CD14-positive monocyte (primary cell): Measurements from ENCODE around the gene TECPR1. TPM values are rescaled to one million over a fixed set of nuclear protein-coding genes. Genes with fewer than 3 reads are reported as not detected.

Source experiments
- DNase-seq, 3 donors: peaks; one replicate each; pipeline ENCODE4 v3.0.0-alpha.2; 2011 to 2022
- H2AFZ ChIP-seq: 2 replicates; pipeline ENCODE4 v1.6.0; 2012; ENCODE audit warnings: mild to moderate bottlenecking, low read depth, low read length, inconsistent platforms; ENCODE audit not compliant: insufficient read depth, poor library complexity, severe bottlenecking
- H3K27ac ChIP-seq, 2 donors: 1 replicate in 1 of 2; 2 replicates in 1 of 2; pipeline ENCODE4 v1.5.1; 2012 to 2013; ENCODE audit warnings: low read length in 2 of 2, control low read depth in 1 of 2, inconsistent platforms in 1 of 2, low read depth in 1 of 2, mild to moderate bottlenecking in 1 of 2
- H3K27me3 ChIP-seq, 2 donors: one replicate each; pipeline versions ENCODE4 v1.6.0 to v1.6.1; 2011 to 2013; ENCODE audit warnings: low read length in 2 of 2; ENCODE audit not compliant: control insufficient read depth in 2 of 2, insufficient read depth in 2 of 2
- H3K36me3 ChIP-seq, 2 donors: replicated peaks in 1 of 2; 1 replicate in 1 of 2; 2 replicates in 1 of 2; pipeline versions ENCODE4 v1.5.1 to v1.6.1; 2012 to 2013; ENCODE audit warnings: low read length in 2 of 2, control low read depth in 1 of 2, inconsistent platforms in 1 of 2, mild to moderate bottlenecking in 1 of 2; ENCODE audit not compliant: insufficient read depth in 2 of 2, control insufficient read depth in 1 of 2
- H3K4me1 ChIP-seq, 2 donors: 1 replicate in 1 of 2; 2 replicates in 1 of 2; pipeline versions ENCODE4 v1.5.1 to v1.6.1; 2012 to 2013; ENCODE audit warnings: low read length in 2 of 2, control low read depth in 1 of 2, inconsistent platforms in 1 of 2, mild to moderate bottlenecking in 1 of 2, moderate library complexity in 1 of 2; ENCODE audit not compliant: insufficient read depth in 2 of 2, control insufficient read depth in 1 of 2
- H3K4me2 ChIP-seq: replicated peaks from 2 replicates; pipeline ENCODE3; 2012; ENCODE audit warnings: low read length, moderate library complexity, mild to moderate bottlenecking; ENCODE audit not compliant: poor library complexity, severe bottlenecking; ENCODE audit errors: extremely low read depth
- H3K4me3 ChIP-seq, 3 experiments: fragments of 200-600 bp in 1 of 3; sonication (generic) in 1 of 3; replicated peaks in 1 of 3; 1 replicate in 2 of 3; 2 replicates in 1 of 3; pipeline ENCODE4 v1.5.1; 2011 to 2013; ENCODE audit warnings: low read length in 3 of 3, mild to moderate bottlenecking in 3 of 3, control low read depth in 2 of 3, low read depth in 2 of 3, inconsistent platforms in 1 of 3, moderate library complexity in 1 of 3
- H3K79me2 ChIP-seq: 2 replicates; pipeline ENCODE4 v1.6.0; 2012; ENCODE audit warnings: mild to moderate bottlenecking, control low read depth, inconsistent platforms, low read length, moderate library complexity; ENCODE audit not compliant: insufficient read depth
- H3K9ac ChIP-seq: 2 replicates; pipeline ENCODE4 v1.6.0; 2017; ENCODE audit warnings: low read length, mild to moderate bottlenecking; ENCODE audit not compliant: insufficient read depth, poor library complexity, severe bottlenecking
- H3K9me3 ChIP-seq, 2 donors: replicated peaks in 1 of 2; 1 replicate in 1 of 2; 2 replicates in 1 of 2; pipeline versions ENCODE4 v1.5.1 to v1.6.1; 2012 to 2013; ENCODE audit warnings: low read length in 2 of 2, control low read depth in 1 of 2; ENCODE audit not compliant: control insufficient read depth in 1 of 2, insufficient read depth in 1 of 2
- H4K20me1 ChIP-seq: 2 replicates; pipeline ENCODE4 v1.6.0; 2012; ENCODE audit warnings: mild to moderate bottlenecking, low read length, control low read depth, moderate library complexity; ENCODE audit not compliant: insufficient read depth
- H3K27ac Mint-ChIP-seq, 7 donors: one replicate each; pipeline ENCODE4 v1.8.0; 2020; ENCODE audit warnings: mild to moderate bottlenecking in 7 of 7, mixed read lengths in 7 of 7, moderate library complexity in 6 of 7, inconsistent platforms in 2 of 7
- H3K27me3 Mint-ChIP-seq, 3 donors: one replicate each; pipeline ENCODE4 v1.8.0; 2021 to 2022; ENCODE audit warnings: low read depth in 3 of 3, mild to moderate bottlenecking in 3 of 3, mixed read lengths in 3 of 3, moderate library complexity in 3 of 3, inconsistent platforms in 1 of 3
- H3K36me3 Mint-ChIP-seq, 2 donors: one replicate each; pipeline ENCODE4 v1.8.0; 2020; ENCODE audit warnings: mixed read lengths in 2 of 2, inconsistent platforms in 1 of 2, mild to moderate bottlenecking in 1 of 2
- H3K4me1 Mint-ChIP-seq: one replicate; pipeline ENCODE4 v1.8.0; 2020; ENCODE audit warnings: mild to moderate bottlenecking, mixed read lengths
- H3K4me3 Mint-ChIP-seq, 2 donors: one replicate each; pipeline ENCODE4 v1.8.0; 2020; ENCODE audit warnings: mild to moderate bottlenecking in 2 of 2, mixed read lengths in 2 of 2, moderate library complexity in 1 of 2
- H3K9me3 Mint-ChIP-seq, 7 donors: one replicate each; pipeline ENCODE4 v1.8.0; 2020 to 2022; ENCODE audit warnings: mixed read lengths in 7 of 7, mild to moderate bottlenecking in 6 of 7, moderate library complexity in 6 of 7, inconsistent platforms in 2 of 7
- CTCF ChIP-seq: fragments of 200-600 bp; IDR thresholded peaks from one replicate; pipeline ENCODE4 v1.8.0; 2022; ENCODE audit warnings: antibody characterized with exemption, mild to moderate bottlenecking
- WGBS: methylation state at CpG from one replicate; pipeline ENCODE4 v1.1.5; 2013; ENCODE audit warnings: missing lambda C conversion rate; ENCODE audit not compliant: insufficient coverage; 5-methylcytosine and 5-hydroxymethylcytosine counted together
- intact Hi-C, 2 donors: fragments of 100-400 bp; cut with micrococcal nuclease; formaldehyde crosslinking; loops; one replicate each; pipeline versions ENCODE4 v1.15.0 to v1.15.1; 2023
- polyA plus RNA-seq, 3 donors: library from polyadenylated mRNA; depleted of rRNA in 1 of 3; unstranded in 2 of 3; stranded (reverse) in 1 of 3; fragments of 300-500 nt in 2 of 3; fragments of >200 nt in 1 of 3; fragmentation: Illumina TruSeq in 2 of 3; gene quantifications; 1 replicate in 2 of 3; 2 replicates in 1 of 3; pipeline ENCODE4 v1.2.3, GENCODE V29; 2012 to 2021

Gene TECPR1
- polyA plus RNA-seq, 3 donors, result 5.7 to 20.0 (median 10.2) TPM

GRCh38 chr7:98202367-98203195 lies 49.5 kb downstream of the TECPR1 start:
- Histone ChIP-seq H3K79me2 (no peaks in the 10 kb centered on the region), H3K9ac (no peak overlapping the region), H3K4me3 (no peak overlapping the region), H2AFZ (no peak overlapping the region), H3K36me3 (peaks cover 22 to 47% of the 10 kb centered on the region in 2 donors), H3K4me1 (peaks cover 14% of the 10 kb centered on the region in 2 donors), H3K27ac (no peak overlapping the region), H3K9me3 (peaks cover 0 to 6% of the 10 kb centered on the region in 2 donors), H4K20me1 (peaks cover 65% of the 10 kb centered on the region), H3K27me3 (peaks cover 0 to 13% of the 10 kb centered on the region in 2 donors), H3K4me2 (peak overlapping the region; percentile 33)
- DNase-seq, result peak; percentile 19 to 35 (median 28)
- H3K4me3 Mint-ChIP-seq, result peak overlapping the region in 1 of 2 donors; percentile 68
- H3K36me3 Mint-ChIP-seq, result peaks cover 74 to 75% of the 10 kb centered on the region in 2 donors
- 5% methylated on average over 13 of the region's 15 CpGs for WGBS
- peaks cover 12 to 36% (median 19%) of the 10 kb centered on the region in 3 donors for H3K27me3 Mint-ChIP-seq
- H3K9me3 Mint-ChIP-seq, result peaks cover 0 to 15% (median 8%) of the 10 kb centered on the region in 7 donors
- peak overlapping the region in 4 of 7 donors; percentile 21 to 76 (median 50) for H3K27ac Mint-ChIP-seq
- no peak for TF ChIP-seq CTCF
- peaks cover 17% of the 10 kb centered on the region for H3K4me1 Mint-ChIP-seq
- intact Hi-C loops, result no loop called here

- no peak overlapping the region for H2AFZ ChIP-seq
- no peak overlapping the region for H3K4me2 ChIP-seq
- DNase-seq, result no peak
- 96% methylated on average over 5 of the region's 6 CpGs for WGBS
- no peaks in the 10 kb centered on the region for H3K79me2 ChIP-seq
- H3K9me3 ChIP-seq, result peaks cover 0 to 6% of the 10 kb centered on the region in 2 donors
- H3K9ac ChIP-seq, result no peak overlapping the region
- H3K4me3 Mint-ChIP-seq, result no peak overlapping the region
- peaks cover 0 to 12% (median 8%) of the 10 kb centered on the region in 7 donors for H3K9me3 Mint-ChIP-seq
- no peak overlapping the region for H3K27ac Mint-ChIP-seq
- H3K27ac ChIP-seq, result no peak overlapping the region
- peaks cover 17% of the 10 kb centered on the region for H3K4me1 Mint-ChIP-seq
- peaks cover 12 to 35% (median 19%) of the 10 kb centered on the region in 3 donors for H3K27me3 Mint-ChIP-seq
- H3K27me3 ChIP-seq, result peaks cover 0 to 13% of the 10 kb centered on the region in 2 donors
- H3K4me1 ChIP-seq, result peaks cover 14% of the 10 kb centered on the region in 2 donors
- peaks cover 64 to 65% of the 10 kb centered on the region in 2 donors for H3K36me3 Mint-ChIP-seq
- H3K4me3 ChIP-seq, result no peak overlapping the region
- peaks cover 80% of the 10 kb centered on the region for H4K20me1 ChIP-seq
- intact Hi-C loops, result no loop called here
- peaks cover 16 to 38% of the 10 kb centered on the region in 2 donors for H3K36me3 ChIP-seq
- no peak for TF ChIP-seq CTCF
These were observed 51.7 kb downstream of the TECPR1 start for GRCh38 chr7:98200364-98200763.
